ENCODE data around the gene TMOD2. TPM values are rescaled to one million over a fixed set of nuclear protein-coding genes. Genes with fewer than 3 reads are reported as not detected.

Gene TMOD2
- total RNA-seq, 2 experiments from 2014 or later = 0.44 TPM; not detected in 1

GRCh38 chr15:51829376-51830275 lies 78.2 kb downstream of the TMOD2 start, which contains the start of gene TMOD3:
Gene TMOD3 (plus strand): TSS chr15:51829653. CDS start chr15:51862885, 33,232 bp downstream.
- no peaks in the 10 kb centered on the region for H3K36me3 ChIP-seq (ENCODE audit: insufficient read depth, low read length)
- H2AFZ ChIP-seq (ENCODE audit: low read length) = peak within 1 kb of the TSS; percentile 42
- no peaks in the 10 kb centered on the region for H3K9me2 ChIP-seq (ENCODE audit: insufficient read depth, low read length)
- DNase-seq (ENCODE audit: low spot score) = peak; percentile 93
- peaks cover 20% of the 10 kb centered on the region; the same call in 1 of the 2 replicates for H4K20me1 ChIP-seq (ENCODE audit: insufficient read depth, low read length)
- peak within 1 kb of the TSS; percentile 74 for H3K4me3 ChIP-seq (ENCODE audit: low read depth, low read length, poor library complexity, severe bottlenecking)
- POLR2A ChIA-PET = interaction anchor here (0.5 to 1.4 kb wide), 4 partner anchors 8 to 75 kb away, joined by 3 to 5 read pairs (median 4); no protein-coding TSS in a partner anchor
- TF ChIP-seq CTCF (conservative IDR thresholded peaks at IDR 0.05; ENCODE audit: low read length) (no peak), EZH2phosphoT487 (IDR thresholded peaks at IDR 0.05; ENCODE audit: borderline replicate concordance, low read depth, low read length) (no peak)
- peaks cover 46% of the 10 kb centered on the region for H3K79me2 ChIP-seq (ENCODE audit: insufficient read depth, low read depth, low read length)
- intact Hi-C loops (cut with micrococcal nuclease; ENCODE audit: unreplicated experiment) = loop anchor here (5.0 kb wide), 1 partner anchor 188 kb away; the partner anchor contains the start of gene MAPK6
- H3K9me3 ChIP-seq (ENCODE audit: low read length) = no peaks in the 10 kb centered on the region
- peak within 1 kb of the TSS; percentile 61 for H3K27ac ChIP-seq (ENCODE audit: low read depth, low read length, poor library complexity, severe bottlenecking)
- peak within 1 kb of the TSS; percentile 77 for H3K4me2 ChIP-seq (ENCODE audit: low read length)
- CTCF ChIA-PET (ENCODE audit: unreplicated experiment) = no interaction called here
- BruUV-seq (replicated peaks) = no TSS peak
- H3K4me1 ChIP-seq (ENCODE audit: insufficient read depth, low read length, poor library complexity, severe bottlenecking) = peaks cover 24% of the 10 kb centered on the region

DNA sequence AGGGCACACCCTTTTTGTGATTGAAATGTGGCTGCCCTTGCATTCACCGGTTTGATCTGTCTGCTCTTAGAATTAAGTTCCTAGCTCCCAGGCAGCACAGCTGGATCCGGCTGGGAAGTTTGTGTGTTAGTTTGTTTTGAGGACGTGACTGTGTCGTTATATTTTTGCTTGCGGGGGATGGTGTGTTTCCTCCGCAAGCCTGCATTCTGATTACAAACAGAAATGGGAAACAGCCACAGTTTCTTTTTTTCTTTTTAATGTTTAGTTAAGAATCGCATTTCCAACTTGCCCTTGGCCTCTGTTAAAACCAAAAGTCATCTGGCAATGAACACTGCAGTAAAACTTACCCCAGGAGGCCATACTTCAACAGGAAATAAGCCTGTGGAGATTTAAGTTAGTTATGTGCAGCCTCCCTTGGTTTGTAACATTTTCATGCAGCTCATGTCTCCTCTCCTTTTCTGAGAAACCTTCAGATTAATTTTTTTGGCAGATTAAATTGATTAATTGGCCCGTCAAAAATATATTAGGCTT lies 78.9 kb downstream of the TMOD2 start:
- Histone ChIP-seq H3K4me3 (ENCODE audit: low read depth, low read length, poor library complexity, severe bottlenecking) (peak overlapping the region; percentile 74), H2AFZ (ENCODE audit: low read length) (peak overlapping the region; percentile 42), H3K4me1 (ENCODE audit: insufficient read depth, low read length, poor library complexity, severe bottlenecking) (peaks cover 27% of the 10 kb centered on the region), H3K27ac (ENCODE audit: low read depth, low read length, poor library complexity, severe bottlenecking) (peak overlapping the region; percentile 61), H3K4me2 (ENCODE audit: low read length) (peak overlapping the region; percentile 77), H3K9me2 (ENCODE audit: insufficient read depth, low read length) (no peaks in the 10 kb centered on the region), H3K9me3 (ENCODE audit: low read length) (no peaks in the 10 kb centered on the region), H3K36me3 (ENCODE audit: insufficient read depth, low read length) (no peaks in the 10 kb centered on the region), H4K20me1 (ENCODE audit: insufficient read depth, low read length) (peaks cover 26% of the 10 kb centered on the region; the same call in 1 of the 2 replicates), H3K79me2 (ENCODE audit: insufficient read depth, low read depth, low read length) (peaks cover 51% of the 10 kb centered on the region)
- CTCF ChIA-PET (ENCODE audit: unreplicated experiment) = no interaction called here
- DNase-seq (ENCODE audit: low spot score) = peak; percentile 48
- BruUV-seq (replicated peaks) = no TSS peak
- intact Hi-C loops (cut with micrococcal nuclease; ENCODE audit: unreplicated experiment) = loop anchor here (5.0 kb wide), 1 partner anchor 187 kb away; the partner anchor contains the start of gene MAPK6
- TF ChIP-seq EZH2phosphoT487 (IDR thresholded peaks at IDR 0.05; ENCODE audit: borderline replicate concordance, low read depth, low read length) = no peak
- TF ChIP-seq CTCF (conservative IDR thresholded peaks at IDR 0.05; ENCODE audit: low read length) = no peak
- POLR2A ChIA-PET = interaction anchor here (0.8 to 1.4 kb wide), 3 partner anchors 8 to 16 kb away, joined by 3 to 5 read pairs (median 4); no protein-coding TSS in a partner anchor

Data from OCI-LY7 (cell line).